ENCODE results near the gene RASSF5. TPM values are rescaled to one million over a fixed set of nuclear protein-coding genes. Genes with fewer than 3 reads are reported as not detected.
A peak's percentile ranks its signal among the peaks of the same experiment; 100 is the strongest.

The RASSF5 gene
- total RNA-seq, 4 donors from 2014 or later, result 14.0 to 16.4 (median 14.5) TPM

DNA sequence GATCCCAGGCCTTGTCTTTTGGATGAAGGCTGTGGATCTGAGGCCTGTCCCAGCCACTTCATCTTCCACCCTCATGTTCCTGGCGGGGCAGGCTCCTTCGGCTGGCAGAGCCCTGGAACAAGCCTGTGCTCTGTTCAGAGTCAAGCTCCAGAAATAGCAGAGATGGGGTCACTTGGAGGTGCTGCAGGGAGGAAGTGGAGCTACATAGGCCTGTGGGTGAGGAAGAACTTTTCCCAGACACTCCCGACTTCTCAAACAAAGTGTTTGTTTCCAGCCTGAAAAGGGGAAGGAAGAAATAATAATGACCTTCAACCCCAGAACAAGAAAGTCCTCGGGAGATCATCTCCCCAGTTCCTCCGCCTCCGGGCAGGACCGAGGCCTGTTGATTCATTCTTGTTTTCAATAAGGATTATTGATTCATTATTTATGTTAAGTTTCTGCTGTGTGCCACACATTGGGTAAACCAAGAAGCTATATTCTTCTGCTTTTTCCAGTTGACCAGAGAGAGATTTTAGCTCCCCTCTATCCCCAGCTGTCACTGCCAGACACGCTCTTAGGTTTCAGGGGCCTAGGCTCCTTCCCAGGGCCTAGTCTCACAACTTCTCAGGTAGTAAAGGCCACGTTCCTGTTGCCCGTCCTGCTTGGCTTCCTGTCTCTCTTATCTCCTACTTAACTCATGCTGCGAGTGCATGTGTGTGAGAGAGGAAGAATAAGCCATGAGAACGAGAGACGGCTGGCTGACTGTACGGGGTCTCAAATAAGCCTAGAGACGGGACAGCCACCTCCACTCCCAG is 20.1 kb upstream of the RASSF5 start:
- Histone ChIP-seq H3K4me3 (replicated peaks in 1 of 3) (no peak overlapping the region), H3K9me3 (no peaks in the 10 kb centered on the region), H3K4me1 (peaks cover 6% of the 10 kb centered on the region in 2 donors), H3K27ac (no peak overlapping the region), H3K27me3 (no peaks in the 10 kb centered on the region), H3K36me3 (no peaks in the 10 kb centered on the region)
- WGBS, 2 donors, result 79 to 82% methylated on average over 15 of the region's 15 CpGs
- DNase-seq, result no peak
- intact Hi-C loops (cut with DNase I), result loop anchor here (10.0 kb wide), 1 partner anchor 428 kb away; no protein-coding TSS in a partner anchor
- TF ChIP-seq POLR2A (IDR thresholded peaks at IDR 0.05), result no peak
- TF ChIP-seq, protein P1, sequence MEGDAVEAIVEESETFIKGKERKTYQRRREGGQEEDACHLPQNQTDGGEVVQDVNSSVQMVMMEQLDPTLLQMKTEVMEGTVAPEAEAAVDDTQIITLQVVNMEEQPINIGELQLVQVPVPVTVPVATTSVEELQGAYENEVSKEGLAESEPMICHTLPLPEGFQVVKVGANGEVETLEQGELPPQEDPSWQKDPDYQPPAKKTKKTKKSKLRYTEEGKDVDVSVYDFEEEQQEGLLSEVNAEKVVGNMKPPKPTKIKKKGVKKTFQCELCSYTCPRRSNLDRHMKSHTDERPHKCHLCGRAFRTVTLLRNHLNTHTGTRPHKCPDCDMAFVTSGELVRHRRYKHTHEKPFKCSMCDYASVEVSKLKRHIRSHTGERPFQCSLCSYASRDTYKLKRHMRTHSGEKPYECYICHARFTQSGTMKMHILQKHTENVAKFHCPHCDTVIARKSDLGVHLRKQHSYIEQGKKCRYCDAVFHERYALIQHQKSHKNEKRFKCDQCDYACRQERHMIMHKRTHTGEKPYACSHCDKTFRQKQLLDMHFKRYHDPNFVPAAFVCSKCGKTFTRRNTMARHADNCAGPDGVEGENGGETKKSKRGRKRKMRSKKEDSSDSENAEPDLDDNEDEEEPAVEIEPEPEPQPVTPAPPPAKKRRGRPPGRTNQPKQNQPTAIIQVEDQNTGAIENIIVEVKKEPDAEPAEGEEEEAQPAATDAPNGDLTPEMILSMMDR (IDR thresholded peaks at IDR 0.05), result no peak

DNA sequence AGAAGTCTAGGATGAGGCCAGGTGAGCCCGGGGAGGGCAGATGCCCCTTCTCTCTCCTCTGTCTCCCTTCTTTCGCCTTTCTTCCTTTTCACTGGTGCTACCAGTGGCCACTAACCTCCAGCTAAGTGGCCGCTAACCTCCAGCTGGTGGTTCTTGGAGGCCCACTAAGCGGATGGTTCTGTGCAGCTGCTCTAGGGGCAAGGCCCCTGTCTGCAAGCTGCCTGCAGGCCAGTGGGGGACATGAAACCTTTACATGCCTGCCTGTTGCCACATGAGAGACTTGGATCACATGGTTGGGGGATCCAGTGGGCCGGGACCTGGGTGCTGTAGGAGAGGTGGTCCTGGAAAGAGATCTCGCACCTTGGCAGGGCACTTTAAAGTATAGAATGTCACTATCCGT is 19.4 kb upstream of the RASSF5 start:
- Histone ChIP-seq H3K27me3 (no peaks in the 10 kb centered on the region), H3K36me3 (no peaks in the 10 kb centered on the region), H3K9me3 (no peaks in the 10 kb centered on the region), H3K4me3 (replicated peaks in 1 of 3) (no peak overlapping the region), H3K27ac (no peak overlapping the region), H3K4me1 (peaks cover 6% of the 10 kb centered on the region in 2 donors)
- TF ChIP-seq, protein P1 (IDR thresholded peaks at IDR 0.05), result no peak
- TF ChIP-seq POLR2A (IDR thresholded peaks at IDR 0.05), result no peak
- no peak for DNase-seq
- intact Hi-C loops (cut with DNase I), result loop anchor here (10.0 kb wide), 1 partner anchor 427 kb away; no protein-coding TSS in a partner anchor
- WGBS, 2 donors, result 88 to 99% methylated on average over 7 of the region's 7 CpGs

DNA sequence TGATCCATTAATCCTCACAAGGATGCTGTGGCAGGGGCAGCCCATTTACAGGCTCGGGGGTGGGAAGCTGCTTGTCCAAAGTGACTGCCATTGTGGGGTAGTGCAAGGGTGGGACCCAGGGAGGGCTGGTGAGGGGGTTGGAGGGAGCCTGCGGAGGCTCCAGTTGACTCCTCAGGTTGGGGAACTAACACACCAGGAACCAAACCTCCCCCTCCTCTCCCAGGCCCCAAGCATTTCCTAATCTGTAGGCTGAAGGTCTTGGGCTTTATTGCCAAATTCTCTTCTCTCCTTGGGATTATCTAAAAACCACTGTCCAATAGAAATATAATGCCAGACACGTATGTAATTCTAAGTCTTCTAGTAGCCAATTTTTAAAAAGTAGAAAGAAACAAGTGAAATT is 18.9 kb upstream of the RASSF5 start:
- intact Hi-C loops (cut with DNase I), result loop anchor here (10.0 kb wide), 1 partner anchor 426 kb away; no protein-coding TSS in a partner anchor
- H3K27me3 ChIP-seq, result no peaks in the 10 kb centered on the region
- no peak overlapping the region for H3K27ac ChIP-seq
- H3K4me1 ChIP-seq, result peaks cover 6% of the 10 kb centered on the region in 2 donors
- WGBS, 2 donors, result 80 to 87% methylated on average over 3 of the region's 3 CpGs
- no peak for DNase-seq
- no peaks in the 10 kb centered on the region for H3K36me3 ChIP-seq
- H3K4me3 ChIP-seq (replicated peaks in 1 of 3), result no peak overlapping the region
- H3K9me3 ChIP-seq, result no peaks in the 10 kb centered on the region
- TF ChIP-seq, protein P1 (IDR thresholded peaks at IDR 0.05), result no peak
- no peak for TF ChIP-seq POLR2A (IDR thresholded peaks at IDR 0.05)

DNA sequence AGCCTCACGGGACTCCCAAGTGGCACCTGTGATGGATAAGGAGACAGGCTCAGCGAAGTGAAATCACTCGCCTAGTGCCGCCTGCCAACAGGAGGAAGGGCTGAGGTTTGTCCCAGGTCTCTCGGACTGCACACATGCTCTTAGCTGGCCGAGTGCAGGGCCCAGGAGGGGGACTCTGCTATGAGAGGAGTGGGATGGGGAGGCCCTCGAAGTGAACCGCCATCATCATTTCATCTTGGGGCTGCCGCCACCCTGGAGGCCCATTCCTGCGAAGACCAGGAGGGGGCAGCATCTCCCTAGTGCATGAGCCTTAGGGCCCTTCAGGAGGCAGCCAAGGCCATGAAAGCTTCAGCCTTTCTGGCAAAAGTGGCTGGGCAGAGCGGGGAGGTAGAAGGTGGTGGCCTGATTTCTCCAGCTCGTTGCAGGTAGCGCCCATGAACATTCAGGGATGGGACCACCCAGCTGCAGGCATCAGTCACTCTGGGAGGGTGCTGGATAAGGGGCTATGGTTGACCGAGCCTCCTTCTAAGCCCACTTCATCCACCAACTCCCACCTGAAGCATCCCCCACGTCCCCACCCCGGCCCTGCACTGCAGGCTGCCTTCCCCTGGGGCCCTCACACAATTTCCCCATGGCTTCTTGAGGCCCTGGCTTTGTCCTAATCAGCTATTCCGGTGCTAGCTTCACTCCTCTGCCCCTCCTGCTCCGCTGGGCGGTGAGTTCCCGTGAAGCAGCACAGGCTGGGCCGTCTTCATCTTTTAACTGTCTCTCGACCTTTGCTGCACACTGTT is 17.2 kb upstream of the RASSF5 start:
- DNase-seq, result peak; percentile 83 to 84
- Histone ChIP-seq H3K4me3 (replicated peaks in 1 of 3) (no peak overlapping the region), H3K4me1 (peaks cover 6% of the 10 kb centered on the region in 2 donors), H3K36me3 (no peaks in the 10 kb centered on the region), H3K9me3 (no peaks in the 10 kb centered on the region), H3K27me3 (no peaks in the 10 kb centered on the region), H3K27ac (peak overlapping the region in 1 of 3 donors; percentile 46)
- 47 to 61% methylated on average over 20 to 21 of the region's 22 CpGs for WGBS, 2 donors
- TF ChIP-seq, protein P1 (IDR thresholded peaks at IDR 0.05), result peak; percentile 75 to 98 (median 96)
- no peak for TF ChIP-seq POLR2A (IDR thresholded peaks at IDR 0.05)
- intact Hi-C loops (cut with DNase I), result loop anchor here (2.0 to 10.0 kb wide), 4 partner anchors 55 to 425 kb away; no protein-coding TSS in a partner anchor
